HUES64 (cell line): ENCODE data around the gene COL23A1.

Source experiments
- H3K27ac ChIP-seq: 2 replicates; pipeline ENCODE4 v1.7.0; 2013; ENCODE audit warnings: low read depth, low read length, inconsistent platforms
- H3K27me3 ChIP-seq: 2 replicates; pipeline ENCODE4 v1.6.1; 2013; ENCODE audit warnings: mild to moderate bottlenecking, low read length; ENCODE audit not compliant: insufficient read depth
- H3K36me3 ChIP-seq: 2 replicates; pipeline ENCODE4 v1.6.1; 2013; ENCODE audit warnings: mild to moderate bottlenecking, low read length; ENCODE audit not compliant: insufficient read depth
- H3K4me1 ChIP-seq: 2 replicates; pipeline ENCODE4 v1.6.1; 2013; ENCODE audit warnings: mild to moderate bottlenecking, low read length, moderate library complexity; ENCODE audit not compliant: insufficient read depth
- H3K4me3 ChIP-seq: 2 replicates; pipeline ENCODE4 v1.5.1; 2013; ENCODE audit warnings: mild to moderate bottlenecking, low read length, moderate library complexity
- H3K9ac ChIP-seq: 2 replicates; pipeline ENCODE4 v1.6.1; 2013; ENCODE audit warnings: mild to moderate bottlenecking, low read depth, low read length
- H3K9me3 ChIP-seq: 2 replicates; pipeline ENCODE4 v1.6.1; 2013; ENCODE audit warnings: low read depth, low read length; ENCODE audit not compliant: insufficient read depth
- WGBS: fragments of 150-250, 120-280 bp; methylation state at CpG from one replicate; pipeline ENCODE4 v1.1.7; 2013; ENCODE audit warnings: missing lambda C conversion rate; 5-methylcytosine and 5-hydroxymethylcytosine counted together

The COL23A1 gene

DNA sequence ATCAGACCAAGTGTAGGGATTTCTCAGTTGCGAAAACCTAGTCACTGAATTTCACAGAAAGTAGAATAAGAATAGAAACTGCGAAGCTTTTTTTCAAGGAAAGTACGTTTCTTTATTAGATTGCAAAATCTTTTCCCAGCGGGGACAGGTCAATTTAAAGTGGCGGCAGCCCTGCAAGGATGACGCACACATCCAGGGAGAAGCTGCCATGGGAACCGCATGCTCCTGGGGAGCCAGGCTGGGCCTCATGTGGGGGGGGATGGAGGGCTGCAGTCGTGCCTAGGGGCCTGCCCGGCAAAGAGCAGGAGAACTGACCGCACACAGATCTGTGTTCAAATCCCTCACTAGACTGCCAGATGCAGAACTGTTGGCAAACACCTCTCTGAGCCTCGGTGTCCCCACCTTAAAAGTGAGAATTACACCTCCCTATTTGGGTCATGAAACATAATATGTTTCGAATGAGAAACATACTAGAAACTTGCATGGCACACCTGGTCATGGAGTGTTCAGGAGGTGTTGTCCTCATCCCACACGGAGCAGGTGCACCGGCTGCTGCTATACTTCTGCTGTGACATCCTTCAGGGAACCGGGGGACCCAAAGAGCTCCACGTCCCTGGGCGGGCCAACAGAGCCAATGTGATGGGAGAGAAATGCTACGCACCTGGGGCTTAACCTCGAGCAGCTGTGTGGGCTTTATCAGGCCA, 229.8 kb downstream of the COL23A1 start:
- no peaks in the 10 kb centered on the region for H3K36me3 ChIP-seq
- 82% methylated on average over 19 of the region's 19 CpGs for WGBS
- H3K4me3 ChIP-seq: no peak overlapping the region
- H3K27me3 ChIP-seq: no peaks in the 10 kb centered on the region
- no peaks in the 10 kb centered on the region for H3K9me3 ChIP-seq
- no peak overlapping the region for H3K9ac ChIP-seq
- no peak overlapping the region for H3K27ac ChIP-seq
- peaks cover 14% of the 10 kb centered on the region for H3K4me1 ChIP-seq

GRCh38 chr5:178359738-178360137, 230.5 kb downstream of the COL23A1 start:
- Histone ChIP-seq H3K27me3 (no peaks in the 10 kb centered on the region), H3K27ac (no peak overlapping the region), H3K9me3 (no peaks in the 10 kb centered on the region), H3K4me1 (peaks cover 14% of the 10 kb centered on the region), H3K9ac (no peak overlapping the region), H3K36me3 (no peaks in the 10 kb centered on the region), H3K4me3 (no peak overlapping the region)
- 70% methylated on average over 9 of the region's 9 CpGs for WGBS

GRCh38 chr5:178357678-178358077, 232.5 kb downstream of the COL23A1 start:
- Histone ChIP-seq H3K27me3 (no peaks in the 10 kb centered on the region), H3K27ac (no peak overlapping the region; the same call in 1 of the 2 replicates), H3K4me3 (no peak overlapping the region), H3K36me3 (no peaks in the 10 kb centered on the region), H3K4me1 (peaks cover 22% of the 10 kb centered on the region), H3K9me3 (no peaks in the 10 kb centered on the region), H3K9ac (no peak overlapping the region)
- 55% methylated on average over 5 of the region's 5 CpGs for WGBS

DNA sequence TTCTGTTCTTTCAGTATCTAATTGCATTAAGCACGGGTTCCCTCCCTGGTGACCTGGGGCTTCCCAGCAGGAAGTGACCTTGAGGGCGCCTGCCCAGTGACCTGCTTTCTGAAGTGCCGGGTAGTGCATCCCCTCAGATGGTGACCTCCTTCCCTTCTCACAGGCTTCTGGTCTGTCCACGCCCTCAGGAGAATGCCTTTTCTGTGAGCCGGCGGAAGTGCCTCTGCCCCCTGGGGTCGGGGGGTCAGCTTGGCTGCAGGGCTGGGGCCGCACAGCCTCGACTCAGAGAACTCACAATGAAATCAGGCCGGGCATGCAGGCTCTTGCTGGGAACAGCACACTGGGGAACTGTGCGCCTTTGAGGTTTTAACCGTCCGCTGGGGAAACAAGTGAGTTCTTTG, 233.1 kb downstream of the COL23A1 start:
- H3K4me3 ChIP-seq: peak overlapping the region; percentile 36
- peaks cover 22% of the 10 kb centered on the region for H3K4me1 ChIP-seq
- H3K27me3 ChIP-seq: no peaks in the 10 kb centered on the region
- no peaks in the 10 kb centered on the region for H3K9me3 ChIP-seq
- H3K9ac ChIP-seq: no peak overlapping the region
- WGBS: 9% methylated on average over 13 of the region's 13 CpGs
- peak overlapping the region; percentile 48; the same call in 1 of the 2 replicates for H3K27ac ChIP-seq
- H3K36me3 ChIP-seq: no peaks in the 10 kb centered on the region

DNA sequence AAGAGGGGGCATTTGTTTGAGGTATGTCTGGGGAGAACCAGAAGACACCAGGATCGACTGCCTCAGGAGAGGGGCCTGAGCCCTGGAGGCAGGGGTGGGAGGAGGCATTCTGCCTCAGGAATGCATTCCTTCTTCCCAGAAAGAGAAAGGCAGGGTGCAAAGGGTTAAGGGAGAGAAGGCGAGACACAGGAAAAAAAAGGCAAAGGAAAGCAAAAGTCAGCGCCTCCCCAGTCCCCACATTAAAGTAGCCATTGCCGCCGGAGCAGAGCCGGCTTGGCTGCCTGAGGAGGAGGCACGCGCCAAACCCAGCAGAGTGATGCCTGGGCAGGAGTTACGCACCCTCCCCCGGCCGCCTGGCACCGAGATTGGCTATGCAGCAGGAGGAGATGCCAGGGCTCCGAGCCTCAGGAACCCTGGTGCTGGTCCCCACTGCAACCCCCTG, 233.7 kb downstream of the COL23A1 start:
- no peaks in the 10 kb centered on the region for H3K27me3 ChIP-seq
- peaks cover 22% of the 10 kb centered on the region for H3K4me1 ChIP-seq
- 10% methylated on average over 13 of the region's 13 CpGs for WGBS
- no peak overlapping the region for H3K9ac ChIP-seq
- no peaks in the 10 kb centered on the region for H3K9me3 ChIP-seq
- peak overlapping the region; percentile 36 for H3K4me3 ChIP-seq
- H3K27ac ChIP-seq: peak overlapping the region; percentile 38
- H3K36me3 ChIP-seq: no peaks in the 10 kb centered on the region

- no peaks in the 10 kb centered on the region for H3K27me3 ChIP-seq
- no peaks in the 10 kb centered on the region for H3K9me3 ChIP-seq
- no peaks in the 10 kb centered on the region for H3K36me3 ChIP-seq
- peaks cover 22% of the 10 kb centered on the region for H3K4me1 ChIP-seq
- H3K4me3 ChIP-seq: no peak overlapping the region
- 89% methylated on average over 9 of the region's 9 CpGs for WGBS
- no peak overlapping the region for H3K27ac ChIP-seq
- H3K9ac ChIP-seq: no peak overlapping the region
These were observed 234.5 kb downstream of the COL23A1 start for GRCh38 chr5:178355671-178356070.

DNA sequence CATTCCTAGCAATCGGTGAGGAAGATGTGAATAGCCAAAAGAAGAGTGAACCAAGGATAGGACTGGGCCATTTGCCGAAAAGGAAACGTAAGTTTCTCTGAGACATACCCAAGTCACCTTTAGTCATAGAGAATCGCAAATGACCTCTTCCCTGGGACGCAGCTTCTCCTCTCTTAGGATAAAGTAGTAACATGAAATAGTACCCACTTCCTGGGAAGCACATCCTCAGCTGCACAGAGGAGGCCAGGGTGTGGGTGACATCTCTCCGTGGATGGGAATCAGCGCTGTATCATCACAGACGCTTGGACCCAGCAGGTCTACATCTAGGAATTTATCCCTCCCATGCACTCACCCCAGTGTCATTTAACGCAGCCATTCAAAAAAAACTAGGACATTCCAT, 236.7 kb downstream of the COL23A1 start:
- Histone ChIP-seq H3K9me3 (no peaks in the 10 kb centered on the region), H3K27ac (no peak overlapping the region), H3K4me1 (peaks cover 23% of the 10 kb centered on the region), H3K27me3 (no peaks in the 10 kb centered on the region), H3K9ac (no peak overlapping the region), H3K36me3 (no peaks in the 10 kb centered on the region), H3K4me3 (no peak overlapping the region)
- WGBS: 93% methylated on average over 9 of the region's 9 CpGs

- WGBS: 91% methylated on average over 8 of the region's 8 CpGs
- no peak overlapping the region for H3K9ac ChIP-seq
- H3K36me3 ChIP-seq: no peaks in the 10 kb centered on the region
- H3K9me3 ChIP-seq: no peaks in the 10 kb centered on the region
- H3K4me3 ChIP-seq: no peak overlapping the region
- H3K4me1 ChIP-seq: peaks cover 21% of the 10 kb centered on the region
- no peak overlapping the region for H3K27ac ChIP-seq
- H3K27me3 ChIP-seq: no peaks in the 10 kb centered on the region
These were observed 238.2 kb downstream of the COL23A1 start for GRCh38 chr5:178352035-178352349.

DNA sequence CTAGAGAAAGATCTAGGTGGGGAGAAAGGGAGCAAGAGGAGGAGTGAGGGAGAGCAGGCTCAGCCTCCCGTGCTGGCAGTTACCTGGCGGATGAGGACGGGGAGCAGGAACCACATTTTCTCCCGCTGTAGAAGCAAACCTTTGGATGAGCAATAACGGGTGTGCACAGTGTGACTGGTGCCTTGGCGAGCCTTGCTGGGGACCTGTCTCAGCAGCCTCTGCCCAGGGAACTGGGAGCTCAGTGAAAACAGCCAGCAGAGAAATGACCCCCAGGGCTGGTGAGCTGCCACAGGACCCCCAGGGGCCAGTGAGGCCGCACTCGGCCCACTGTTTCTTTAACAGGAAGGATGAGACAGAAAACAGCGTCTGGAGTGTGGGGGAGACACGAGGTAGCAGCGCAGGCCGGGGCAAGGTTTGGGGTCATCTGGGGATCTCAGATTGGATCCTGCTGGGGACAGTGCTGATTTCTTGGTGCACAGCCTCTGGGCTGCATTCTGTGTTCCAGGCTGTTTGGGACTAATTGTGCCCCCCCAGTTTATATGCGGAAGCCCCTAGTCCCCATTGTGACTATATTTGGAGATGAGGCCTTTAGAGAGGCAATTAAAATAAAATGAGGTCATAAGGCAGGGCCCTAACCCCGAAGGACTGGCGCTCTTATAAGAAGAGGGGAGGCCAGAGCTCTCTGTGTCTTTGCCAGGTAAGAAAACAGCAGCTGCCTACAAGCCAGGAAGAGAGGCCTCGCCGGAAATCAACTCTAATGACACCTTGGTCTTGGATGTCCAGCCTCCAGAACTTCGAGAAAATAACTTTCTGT, 238.8 kb downstream of the COL23A1 start:
- H3K9me3 ChIP-seq: no peaks in the 10 kb centered on the region
- H3K9ac ChIP-seq: no peak overlapping the region; the same call in 1 of the 2 replicates
- peaks cover 17% of the 10 kb centered on the region for H3K4me1 ChIP-seq
- WGBS: 91% methylated on average over 18 of the region's 18 CpGs
- H3K27ac ChIP-seq: no peak overlapping the region
- H3K36me3 ChIP-seq: no peaks in the 10 kb centered on the region
- H3K4me3 ChIP-seq: no peak overlapping the region
- H3K27me3 ChIP-seq: no peaks in the 10 kb centered on the region

- no peaks in the 10 kb centered on the region for H3K36me3 ChIP-seq
- H3K4me1 ChIP-seq: peaks cover 13% of the 10 kb centered on the region
- no peak overlapping the region for H3K4me3 ChIP-seq
- H3K27ac ChIP-seq: no peak overlapping the region
- no peaks in the 10 kb centered on the region for H3K27me3 ChIP-seq
- 86% methylated on average over 28 of the region's 28 CpGs for WGBS
- H3K9ac ChIP-seq: no peak overlapping the region
- no peaks in the 10 kb centered on the region for H3K9me3 ChIP-seq
These were observed 239.6 kb downstream of the COL23A1 start for GRCh38 chr5:178350361-178351220.
